Neural progenitor cell (in vitro differentiated cells): ENCODE measurements around the gene GFY.

Experiments used
- CTCF ChIP-seq: fragments of 200-600 bp; sonication (generic); IDR thresholded peaks from 2 replicates; pipeline ENCODE4 v1.5.1; 2017; ENCODE audit warnings: antibody characterized with exemption, mild to moderate bottlenecking
- EZH2 ChIP-seq: fragments of 200-600 bp; sonication (generic); IDR thresholded peaks from 2 replicates; pipeline ENCODE4 v1.6.1; 2017; ENCODE audit warnings: antibody characterized with exemption, mild to moderate bottlenecking, moderate library complexity
- EZH2phosphoT487 ChIP-seq: fragments of 200-600 bp; sonication (generic); IDR thresholded peaks from 2 replicates; pipeline ENCODE4 v1.6.1; 2017; ENCODE audit warnings: antibody characterized with exemption

- TF ChIP-seq CTCF (no peak), EZH2 (no peak), EZH2phosphoT487 (no peak)
Measured at GRCh38 chr19:49420227-49420626, 5.0 kb upstream of the GFY start.
